Epithelial cell of proximal tubule (primary cell): ENCODE data around the gene SH3D21. TPM values are rescaled to one million over a fixed set of nuclear protein-coding genes. Genes with fewer than 3 reads are reported as not detected.
A peak's percentile ranks its signal among the peaks of the same experiment; 100 is the strongest.

Source experiments
- DNase-seq: peaks from one replicate; pipeline ENCODE4 v3.0.0-alpha.2; 2011; ENCODE audit warnings: low read depth
- H3K4me3 ChIP-seq: 2 replicates; pipeline ENCODE4 v1.5.1; 2011; ENCODE audit warnings: low read depth, mild to moderate bottlenecking, low read length
- total RNA-seq: library from RNA; depleted of rRNA; stranded (reverse); fragments of >200 nt; gene quantifications from 2 replicates; pipeline ENCODE4 v1.2.3, GENCODE V29; 2015
- TF ChIP-seq, protein P1 (sequence below): conservative IDR thresholded peaks from 2 replicates; pipeline ENCODE4 v1.5.1; 2012; ENCODE audit warnings: low read depth, mild to moderate bottlenecking, low read length

SH3D21 gene
- total RNA-seq, 1 donor from 2014 or later, result 20.3 TPM

DNA sequence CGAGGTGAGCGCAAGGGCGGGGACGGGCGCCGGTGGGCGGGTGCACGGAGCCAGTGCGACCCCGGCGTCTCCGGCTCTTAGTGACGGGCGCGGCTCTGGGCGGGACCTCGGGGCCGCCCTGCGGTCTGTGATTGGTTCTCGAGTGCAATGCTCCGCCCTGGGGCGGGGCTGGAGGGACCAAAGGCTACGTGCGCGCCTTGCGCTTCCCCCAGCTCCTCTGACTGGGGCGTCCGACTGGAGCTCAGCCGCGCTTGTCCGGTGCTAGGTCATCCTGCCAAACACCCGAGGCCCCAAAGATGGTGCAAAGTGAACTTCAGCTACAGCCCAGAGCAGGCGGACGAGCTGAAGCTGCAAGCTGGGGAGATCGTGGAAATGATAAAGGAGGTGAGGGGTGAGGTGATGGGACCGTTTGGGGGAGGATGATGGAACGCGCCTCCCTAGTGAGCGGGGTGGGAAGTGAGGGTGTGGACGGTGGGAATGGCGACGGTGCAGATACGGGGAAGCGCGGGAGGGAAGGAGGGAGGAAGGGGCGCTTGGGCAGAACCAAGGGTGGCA is 811 bp downstream of the SH3D21 start:
- DNase-seq, result no peak
- peak overlapping the region; percentile 61 for H3K4me3 ChIP-seq
- TF ChIP-seq, protein P1, sequence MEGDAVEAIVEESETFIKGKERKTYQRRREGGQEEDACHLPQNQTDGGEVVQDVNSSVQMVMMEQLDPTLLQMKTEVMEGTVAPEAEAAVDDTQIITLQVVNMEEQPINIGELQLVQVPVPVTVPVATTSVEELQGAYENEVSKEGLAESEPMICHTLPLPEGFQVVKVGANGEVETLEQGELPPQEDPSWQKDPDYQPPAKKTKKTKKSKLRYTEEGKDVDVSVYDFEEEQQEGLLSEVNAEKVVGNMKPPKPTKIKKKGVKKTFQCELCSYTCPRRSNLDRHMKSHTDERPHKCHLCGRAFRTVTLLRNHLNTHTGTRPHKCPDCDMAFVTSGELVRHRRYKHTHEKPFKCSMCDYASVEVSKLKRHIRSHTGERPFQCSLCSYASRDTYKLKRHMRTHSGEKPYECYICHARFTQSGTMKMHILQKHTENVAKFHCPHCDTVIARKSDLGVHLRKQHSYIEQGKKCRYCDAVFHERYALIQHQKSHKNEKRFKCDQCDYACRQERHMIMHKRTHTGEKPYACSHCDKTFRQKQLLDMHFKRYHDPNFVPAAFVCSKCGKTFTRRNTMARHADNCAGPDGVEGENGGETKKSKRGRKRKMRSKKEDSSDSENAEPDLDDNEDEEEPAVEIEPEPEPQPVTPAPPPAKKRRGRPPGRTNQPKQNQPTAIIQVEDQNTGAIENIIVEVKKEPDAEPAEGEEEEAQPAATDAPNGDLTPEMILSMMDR, result no peak

DNA sequence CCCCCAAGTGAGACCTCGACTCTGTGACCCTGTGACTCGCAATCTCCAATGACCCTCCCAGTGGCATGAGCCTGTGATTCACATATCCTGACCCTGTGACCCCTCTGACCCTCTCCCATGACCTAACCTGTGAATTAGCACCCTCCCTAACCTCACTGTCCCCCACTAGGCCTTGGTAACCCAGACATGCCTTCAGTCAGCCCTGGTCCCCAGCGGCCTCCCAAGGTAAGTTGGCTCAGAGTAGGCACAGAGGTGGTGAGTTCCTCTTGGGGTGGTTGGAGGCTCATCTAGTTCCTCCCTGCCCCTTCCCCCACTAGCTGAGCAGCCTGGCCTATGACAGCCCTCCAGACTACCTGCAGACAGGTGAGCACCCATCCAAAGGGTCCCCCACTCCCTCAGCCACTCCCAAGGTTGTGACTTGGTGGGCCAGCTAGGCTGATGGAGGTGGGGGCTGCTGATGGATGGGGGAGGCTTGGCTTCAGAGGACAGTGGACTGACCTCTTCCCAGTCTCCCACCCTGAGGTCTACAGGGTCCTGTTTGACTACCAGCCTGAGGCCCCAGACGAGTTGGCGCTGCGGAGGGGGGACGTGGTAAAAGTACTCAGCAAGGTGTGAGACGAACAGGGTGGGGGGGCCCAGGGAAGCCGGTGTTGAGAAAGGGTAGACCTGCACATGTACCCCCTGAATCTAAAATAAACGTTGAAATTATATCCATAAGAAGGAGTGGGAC is 1.6 kb downstream of the SH3D21 start:
- TF ChIP-seq, protein P1, result no peak
- no peak for DNase-seq
- peak overlapping the region; percentile 61 for H3K4me3 ChIP-seq

GRCh38 chr1:36309397-36309796 is 3.2 kb downstream of the SH3D21 start:
- no peak for DNase-seq
- TF ChIP-seq, protein P1, result no peak
- H3K4me3 ChIP-seq, result no peak overlapping the region

DNA sequence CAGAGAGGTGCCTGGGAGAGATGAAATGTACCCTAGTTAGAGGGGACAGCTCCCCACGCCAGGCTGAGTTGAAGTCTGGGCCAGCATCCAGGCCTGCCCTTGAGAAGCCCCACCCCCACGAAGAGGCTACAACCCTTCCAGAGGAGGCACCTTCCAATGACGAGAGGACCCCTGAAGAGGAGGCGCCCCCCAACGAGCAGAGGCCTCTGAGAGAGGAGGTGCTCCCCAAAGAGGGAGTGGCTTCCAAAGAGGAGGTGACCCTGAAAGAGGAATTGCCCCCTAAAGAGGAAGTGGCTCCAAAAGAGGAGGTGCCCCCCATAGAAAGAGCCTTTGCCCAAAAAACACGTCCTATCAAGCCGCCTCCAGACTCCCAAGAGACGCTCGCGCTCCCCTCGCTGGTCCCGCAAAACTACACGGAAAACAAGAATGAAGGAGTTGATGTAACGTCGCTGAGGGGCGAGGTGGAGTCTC is 14.2 kb downstream of the SH3D21 start:
- H3K4me3 ChIP-seq, result no peak overlapping the region
- TF ChIP-seq, protein P1, result no peak
- DNase-seq, result no peak

DNA sequence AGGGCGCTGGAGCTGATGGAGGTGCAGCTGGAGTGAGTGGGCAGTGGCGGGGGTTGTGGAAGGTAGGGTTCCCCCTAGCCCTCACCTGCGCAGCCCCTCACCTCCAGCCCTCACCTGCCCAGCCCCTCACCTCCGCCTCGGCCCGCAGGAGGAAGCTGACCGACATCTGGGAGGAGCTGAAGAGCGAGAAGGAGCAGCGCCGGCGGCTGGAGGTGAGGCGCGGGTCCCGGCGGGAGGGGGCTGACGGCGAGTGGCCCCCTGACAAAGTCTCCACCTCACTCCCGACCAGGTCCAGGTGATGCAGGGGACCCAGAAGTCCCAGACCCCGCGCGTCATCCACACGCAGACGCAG is 14.6 kb downstream of the SH3D21 start:
- TF ChIP-seq, protein P1, result no peak
- no peak overlapping the region for H3K4me3 ChIP-seq
- no peak for DNase-seq

DNA sequence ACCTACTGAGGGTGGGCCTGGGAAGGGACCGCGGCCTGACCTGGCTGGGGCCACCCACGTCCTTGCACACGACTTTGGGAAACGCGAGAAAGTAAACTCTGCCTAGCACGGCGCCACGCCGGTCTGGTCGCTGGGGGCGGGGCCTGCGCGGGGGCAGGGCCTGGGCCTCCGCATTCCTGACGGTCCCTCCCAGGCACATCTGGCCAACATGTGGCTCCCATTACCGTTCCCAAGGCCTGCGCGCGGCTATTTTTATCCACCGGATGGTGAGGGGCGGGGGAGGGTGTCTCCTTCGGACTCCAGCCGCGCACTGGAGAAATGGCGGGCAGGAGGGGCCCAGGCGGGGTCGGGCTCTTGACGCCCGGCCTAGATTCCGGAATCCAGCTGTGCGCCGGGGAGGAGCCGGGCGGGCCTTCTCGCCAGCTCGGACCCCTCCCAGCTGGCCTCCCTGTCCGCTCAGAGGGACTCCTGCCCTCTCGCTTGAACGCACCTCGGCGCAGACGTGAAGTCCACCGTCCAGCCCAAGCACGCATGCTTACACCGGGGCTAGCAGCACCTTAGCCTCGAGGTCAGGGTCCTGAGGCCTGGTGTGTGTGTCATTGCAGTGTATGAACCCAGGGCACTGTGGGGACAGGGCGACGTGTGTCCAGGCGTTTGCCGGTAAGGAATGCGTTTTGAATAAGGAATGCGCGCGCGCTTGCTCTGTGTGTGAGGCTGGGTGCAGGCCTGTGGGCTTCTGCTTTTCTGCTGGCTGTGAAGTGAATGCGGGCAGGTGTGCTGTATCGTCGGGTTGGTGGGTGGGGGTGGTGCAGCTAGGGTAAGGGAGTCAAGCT is 15.2 kb downstream of the SH3D21 start:
- no peak overlapping the region for H3K4me3 ChIP-seq
- TF ChIP-seq, protein P1, result no peak
- DNase-seq, result no peak
